ENCODE data around the gene VPS13D. TPM values are rescaled to one million over a fixed set of nuclear protein-coding genes. Genes with fewer than 3 reads are reported as not detected.

The VPS13D gene
- total RNA-seq, 1 experiment from 2014 or later: 33.1 TPM

- H3K4me1 ChIP-seq (ENCODE audit: control insufficient read depth, insufficient read depth, low read length): peaks cover 32% of the 10 kb centered on the region
- intact Hi-C loops (cut with micrococcal nuclease; ENCODE audit: unreplicated experiment): no loop called here
These were observed 221.7 kb downstream of the VPS13D start for GRCh38 chr1:12451560-12451900.

GRCh38 chr1:12452262-12452661, 222.4 kb downstream of the VPS13D start:
- peaks cover 37% of the 10 kb centered on the region for H3K4me1 ChIP-seq (ENCODE audit: control insufficient read depth, insufficient read depth, low read length)
- ATAC-seq (no peak), DNase-seq (ENCODE audit: low read depth, low spot score) (no peak)
- H3K36me3 ChIP-seq (ENCODE audit: control insufficient read depth, insufficient read depth, low read length): no peaks in the 10 kb centered on the region
- H3K27ac ChIP-seq (ENCODE audit: low read length): peak overlapping the region; percentile 84; the same call in 1 of the 2 replicates
- ChIA-PET CTCF (no interaction called here), POLR2A (no interaction called here)
- intact Hi-C loops (cut with micrococcal nuclease; ENCODE audit: unreplicated experiment): no loop called here
- no peak overlapping the region for H3K4me3 ChIP-seq (ENCODE audit: low read depth in 2 of 2, low read length in 2 of 2)
- H3K9me3 ChIP-seq (ENCODE audit: control insufficient read depth, insufficient read depth, low read depth, low read length): no peaks in the 10 kb centered on the region
- in situ Hi-C loops (cut with HindIII; ENCODE audit: low pct_unique_long_range_greater_than_20kb, low sequenced_read_pairs): no loop called here
- no peaks in the 10 kb centered on the region for H3K27me3 ChIP-seq (ENCODE audit: control insufficient read depth, insufficient read depth, low read length)
- TF ChIP-seq, protein P1, sequence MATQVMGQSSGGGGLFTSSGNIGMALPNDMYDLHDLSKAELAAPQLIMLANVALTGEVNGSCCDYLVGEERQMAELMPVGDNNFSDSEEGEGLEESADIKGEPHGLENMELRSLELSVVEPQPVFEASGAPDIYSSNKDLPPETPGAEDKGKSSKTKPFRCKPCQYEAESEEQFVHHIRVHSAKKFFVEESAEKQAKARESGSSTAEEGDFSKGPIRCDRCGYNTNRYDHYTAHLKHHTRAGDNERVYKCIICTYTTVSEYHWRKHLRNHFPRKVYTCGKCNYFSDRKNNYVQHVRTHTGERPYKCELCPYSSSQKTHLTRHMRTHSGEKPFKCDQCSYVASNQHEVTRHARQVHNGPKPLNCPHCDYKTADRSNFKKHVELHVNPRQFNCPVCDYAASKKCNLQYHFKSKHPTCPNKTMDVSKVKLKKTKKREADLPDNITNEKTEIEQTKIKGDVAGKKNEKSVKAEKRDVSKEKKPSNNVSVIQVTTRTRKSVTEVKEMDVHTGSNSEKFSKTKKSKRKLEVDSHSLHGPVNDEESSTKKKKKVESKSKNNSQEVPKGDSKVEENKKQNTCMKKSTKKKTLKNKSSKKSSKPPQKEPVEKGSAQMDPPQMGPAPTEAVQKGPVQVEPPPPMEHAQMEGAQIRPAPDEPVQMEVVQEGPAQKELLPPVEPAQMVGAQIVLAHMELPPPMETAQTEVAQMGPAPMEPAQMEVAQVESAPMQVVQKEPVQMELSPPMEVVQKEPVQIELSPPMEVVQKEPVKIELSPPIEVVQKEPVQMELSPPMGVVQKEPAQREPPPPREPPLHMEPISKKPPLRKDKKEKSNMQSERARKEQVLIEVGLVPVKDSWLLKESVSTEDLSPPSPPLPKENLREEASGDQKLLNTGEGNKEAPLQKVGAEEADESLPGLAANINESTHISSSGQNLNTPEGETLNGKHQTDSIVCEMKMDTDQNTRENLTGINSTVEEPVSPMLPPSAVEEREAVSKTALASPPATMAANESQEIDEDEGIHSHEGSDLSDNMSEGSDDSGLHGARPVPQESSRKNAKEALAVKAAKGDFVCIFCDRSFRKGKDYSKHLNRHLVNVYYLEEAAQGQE (IDR thresholded peaks at IDR 0.05; ENCODE audit: insufficient read depth in 1 of 2, low read depth in 2 of 2, low read length in 1 of 2): no peak
- TF ChIP-seq POLR2AphosphoS5 (IDR thresholded peaks at IDR 0.05; ENCODE audit: low read depth, low read length): no peak
- TF ChIP-seq SIN3A (IDR thresholded peaks at IDR 0.05; ENCODE audit: borderline replicate concordance, insufficient read depth, low read depth, low read length): no peak
- no peak for TF ChIP-seq CTCF (IDR thresholded peaks at IDR 0.05)
- TF ChIP-seq TCF7L2 (IDR thresholded peaks at IDR 0.05; ENCODE audit: low read depth, low read length): no peak
- no TSS peak for BruUV-seq (replicated peaks)

More at GRCh38 chr1:12451560-12451900, 221.7 kb downstream of the VPS13D start:
- Histone ChIP-seq H3K4me3 (ENCODE audit: low read depth in 2 of 2, low read length in 2 of 2) (no peak overlapping the region), H3K9me3 (ENCODE audit: control insufficient read depth, insufficient read depth, low read depth, low read length) (no peaks in the 10 kb centered on the region), H3K27ac (ENCODE audit: low read length) (peak overlapping the region; percentile 11; the same call in 1 of the 2 replicates), H3K36me3 (ENCODE audit: control insufficient read depth, insufficient read depth, low read length) (no peaks in the 10 kb centered on the region), H3K27me3 (ENCODE audit: control insufficient read depth, insufficient read depth, low read length) (no peaks in the 10 kb centered on the region)
- in situ Hi-C loops (cut with HindIII; ENCODE audit: low pct_unique_long_range_greater_than_20kb, low sequenced_read_pairs): no loop called here
- ChIA-PET POLR2A (no interaction called here), CTCF (no interaction called here)
- TF ChIP-seq POLR2AphosphoS5 (IDR thresholded peaks at IDR 0.05; ENCODE audit: low read depth, low read length): no peak
- TF ChIP-seq TCF7L2 (IDR thresholded peaks at IDR 0.05; ENCODE audit: low read depth, low read length): no peak
- no peak for TF ChIP-seq SIN3A (IDR thresholded peaks at IDR 0.05; ENCODE audit: borderline replicate concordance, insufficient read depth, low read depth, low read length)
- TF ChIP-seq, protein P1 (IDR thresholded peaks at IDR 0.05; ENCODE audit: insufficient read depth in 1 of 2, low read depth in 2 of 2, low read length in 1 of 2): no peak
- no peak for TF ChIP-seq CTCF (IDR thresholded peaks at IDR 0.05)
- no TSS peak for BruUV-seq (replicated peaks)
- ATAC-seq (no peak), DNase-seq (ENCODE audit: low read depth, low spot score) (no peak)

All from Panc1 (cell line).